Measurements from ENCODE around the gene POLR3A. TPM values are rescaled to one million over a fixed set of nuclear protein-coding genes. Genes with fewer than 3 reads are reported as not detected.
"Not testable (repeated sequence)": the region's sequence is repeated elsewhere in the genome, so short reads cannot be mapped to it uniquely, and the experiment has no call there.

Gene POLR3A
- total RNA-seq = 10 to 100 TPM in 3 of 4 donors, 1 to 10 TPM in 1; 8.3 to 13.5 (median 12.0) TPM

DNA sequence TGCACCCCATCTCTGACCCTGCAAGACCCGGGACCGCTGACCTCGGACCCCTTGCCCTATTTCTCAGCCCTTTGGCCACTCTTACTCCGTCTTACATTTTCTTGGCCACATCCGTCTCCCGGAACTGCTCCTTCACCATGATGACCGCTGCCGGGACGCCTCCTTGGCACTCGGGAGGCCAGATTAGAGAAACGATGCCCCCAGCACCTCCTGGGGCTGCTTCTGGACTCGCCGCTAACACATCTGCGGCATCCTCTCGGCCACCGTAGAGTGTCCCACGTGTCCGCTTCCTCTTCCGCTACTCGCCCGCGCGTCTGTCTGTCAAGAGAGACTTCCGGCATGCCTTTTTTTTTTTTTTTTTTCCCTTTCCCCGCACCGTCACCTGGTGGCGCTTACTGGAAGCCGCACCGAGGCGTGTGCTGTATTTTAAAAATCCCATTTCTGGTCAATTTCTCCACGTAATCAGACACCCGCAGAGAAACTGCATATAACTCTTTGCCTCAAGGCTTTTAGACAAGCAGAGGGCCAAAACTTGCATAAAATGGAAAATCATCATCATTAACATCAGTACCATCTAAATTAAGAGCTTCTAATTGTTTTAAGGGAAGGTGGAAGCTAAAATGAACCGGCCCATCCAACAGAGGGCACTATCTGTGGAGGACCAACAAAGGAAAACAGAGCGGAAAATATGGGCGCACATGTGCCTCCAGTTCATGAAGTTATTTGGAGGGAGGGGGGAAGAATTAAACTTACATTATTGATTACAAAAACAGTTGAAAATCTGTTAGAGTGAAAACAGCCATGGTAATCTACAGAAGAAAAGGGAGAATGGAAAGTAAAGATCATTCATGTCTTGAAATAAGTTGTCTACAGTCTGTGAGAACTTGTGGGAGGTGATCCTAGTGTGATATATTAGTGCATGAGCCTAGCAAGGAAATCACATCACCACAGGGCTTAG, at the start of gene POLR3A:
TSS of gene POLR3A (minus strand) at position 247 of the 958 bp plus-strand sequence. CDS start at position 139, 108 bp downstream.
- no peaks in the 10 kb centered on the region for H3K9me3 ChIP-seq
- H3K4me1 ChIP-seq = peaks cover 7 to 43% (median 18%) of the 10 kb centered on the region in 3 donors
- TF ChIP-seq, protein P1, sequence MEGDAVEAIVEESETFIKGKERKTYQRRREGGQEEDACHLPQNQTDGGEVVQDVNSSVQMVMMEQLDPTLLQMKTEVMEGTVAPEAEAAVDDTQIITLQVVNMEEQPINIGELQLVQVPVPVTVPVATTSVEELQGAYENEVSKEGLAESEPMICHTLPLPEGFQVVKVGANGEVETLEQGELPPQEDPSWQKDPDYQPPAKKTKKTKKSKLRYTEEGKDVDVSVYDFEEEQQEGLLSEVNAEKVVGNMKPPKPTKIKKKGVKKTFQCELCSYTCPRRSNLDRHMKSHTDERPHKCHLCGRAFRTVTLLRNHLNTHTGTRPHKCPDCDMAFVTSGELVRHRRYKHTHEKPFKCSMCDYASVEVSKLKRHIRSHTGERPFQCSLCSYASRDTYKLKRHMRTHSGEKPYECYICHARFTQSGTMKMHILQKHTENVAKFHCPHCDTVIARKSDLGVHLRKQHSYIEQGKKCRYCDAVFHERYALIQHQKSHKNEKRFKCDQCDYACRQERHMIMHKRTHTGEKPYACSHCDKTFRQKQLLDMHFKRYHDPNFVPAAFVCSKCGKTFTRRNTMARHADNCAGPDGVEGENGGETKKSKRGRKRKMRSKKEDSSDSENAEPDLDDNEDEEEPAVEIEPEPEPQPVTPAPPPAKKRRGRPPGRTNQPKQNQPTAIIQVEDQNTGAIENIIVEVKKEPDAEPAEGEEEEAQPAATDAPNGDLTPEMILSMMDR (IDR thresholded peaks at IDR 0.05) = peak; percentile 71 to 86 (median 78)
- TF ChIP-seq POLR2A (IDR thresholded peaks at IDR 0.05) = peak in 1 of 4 donors; percentile 24
- H3K36me3 ChIP-seq = peaks cover 0 to 21% (median 9%) of the 10 kb centered on the region in 3 donors
- peak within 1 kb of the TSS; percentile 61 to 99 (median 82) for H3K4me3 ChIP-seq
- intact Hi-C loops (cut with DNase I) = no loop called here
- 0% methylated on average over 28 to 35 of the region's 35 CpGs for WGBS, 2 donors
- H3K27ac ChIP-seq = peak within 1 kb of the TSS; percentile 72 to 91 (median 86)
- H3K27me3 ChIP-seq = no peaks in the 10 kb centered on the region
- peak; percentile 87 for DNase-seq

DNA sequence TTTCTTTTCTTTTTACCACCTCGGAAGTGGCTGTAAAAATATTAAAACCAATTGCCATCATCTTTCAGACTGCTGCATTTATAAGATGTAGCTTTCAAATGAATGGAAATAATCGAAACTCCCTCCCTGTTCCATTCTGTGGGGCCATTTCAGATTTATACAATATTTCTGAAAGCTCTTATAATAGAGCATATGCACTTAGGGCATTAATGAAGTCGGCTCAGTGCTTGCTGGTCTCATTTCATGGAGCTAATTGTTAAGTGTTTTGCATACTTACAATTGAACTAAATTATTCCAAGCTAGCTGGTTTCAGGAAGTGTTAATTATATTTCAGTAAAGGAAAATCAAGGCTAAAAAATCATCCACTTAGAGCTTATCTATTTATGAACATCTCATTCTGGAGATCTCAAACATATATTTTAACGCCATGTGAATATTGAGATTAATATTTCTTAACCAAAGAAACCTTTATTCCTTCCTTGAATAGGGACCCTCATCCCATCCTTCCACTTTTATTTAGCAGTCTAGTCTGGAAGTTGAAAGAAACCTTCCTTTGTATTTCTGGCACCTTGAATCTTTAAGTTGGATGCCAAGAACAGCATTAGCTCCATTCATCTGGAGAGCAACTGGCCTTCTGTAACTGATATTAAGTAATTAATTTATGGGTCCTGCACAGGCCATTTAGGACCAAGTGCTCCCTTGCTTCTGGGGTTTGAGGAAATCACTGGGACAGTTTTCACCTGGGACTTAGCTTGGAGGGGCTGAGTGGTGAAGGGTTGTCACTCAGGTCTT, 49.4 kb upstream of the POLR3A start:
- H3K4me1 ChIP-seq = no peaks in the 10 kb centered on the region
- DNase-seq = no peak
- TF ChIP-seq, protein P1 (IDR thresholded peaks at IDR 0.05) = no peak
- TF ChIP-seq POLR2A (IDR thresholded peaks at IDR 0.05) = no peak
- no peaks in the 10 kb centered on the region for H3K9me3 ChIP-seq
- H3K27me3 ChIP-seq = no peaks in the 10 kb centered on the region
- no peak overlapping the region for H3K4me3 ChIP-seq
- no peaks in the 10 kb centered on the region for H3K36me3 ChIP-seq
- 81 to 85% methylated on average over 4 of the region's 4 CpGs for WGBS, 2 donors
- intact Hi-C loops (cut with DNase I) = no loop called here
- H3K27ac ChIP-seq = no peak overlapping the region

DNA sequence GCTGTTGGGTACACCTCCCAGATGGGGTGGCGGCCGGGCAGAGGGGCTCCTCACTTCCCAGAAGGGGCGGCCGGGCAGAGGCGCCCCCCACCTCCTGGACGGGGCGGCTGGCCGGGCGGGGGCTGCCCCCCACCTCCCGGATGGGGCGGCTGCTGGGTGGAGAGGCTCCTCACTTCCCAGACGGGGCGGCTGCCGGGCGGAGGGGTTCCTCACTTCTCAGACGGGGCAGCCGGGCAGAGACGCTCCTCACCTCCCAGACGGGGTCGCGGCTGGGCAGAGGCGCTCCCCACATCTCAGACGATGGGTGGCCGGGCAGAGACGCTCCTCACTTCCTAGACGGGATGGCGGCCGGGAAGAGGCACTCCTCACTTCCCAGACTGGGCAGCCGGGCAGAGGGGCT, 46.5 kb upstream of the POLR3A start:
- intact Hi-C loops (cut with DNase I); H3K36me3 ChIP-seq; H3K4me1 ChIP-seq; H3K27me3 ChIP-seq; H3K27ac ChIP-seq; H3K9me3 ChIP-seq; H3K4me3 ChIP-seq; DNase-seq: not testable (repeated sequence)
- no CpG with 5 or more reads among the region's 29 CpGs for WGBS, 2 donors

DNA sequence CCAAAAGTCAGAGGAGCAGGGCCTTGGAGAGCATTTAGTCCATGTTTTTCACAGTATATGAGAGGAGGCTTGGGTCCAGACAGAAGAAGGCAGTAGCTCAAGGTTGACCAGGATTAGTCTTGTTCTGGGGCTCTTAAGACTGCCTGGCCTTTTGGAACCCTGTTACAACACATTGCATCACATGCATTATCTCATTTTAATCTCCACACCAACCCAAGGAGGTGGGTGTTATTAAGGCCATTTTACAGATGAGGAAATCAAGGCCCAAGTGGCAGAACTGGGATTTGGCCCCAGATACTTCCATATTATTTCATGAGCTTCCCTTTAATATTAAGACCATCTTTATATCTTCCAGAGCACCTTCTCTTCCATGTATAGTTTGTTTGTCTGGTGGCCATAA, 43.2 kb upstream of the POLR3A start:
- Histone ChIP-seq H3K9me3 (no peaks in the 10 kb centered on the region), H3K4me1 (no peaks in the 10 kb centered on the region), H3K27me3 (peaks cover 0 to 3% (median 0%) of the 10 kb centered on the region in 4 donors), H3K36me3 (no peaks in the 10 kb centered on the region), H3K27ac (no peak overlapping the region), H3K4me3 (no peak overlapping the region)
- TF ChIP-seq, protein P1 (IDR thresholded peaks at IDR 0.05) = no peak
- no peak for TF ChIP-seq POLR2A (IDR thresholded peaks at IDR 0.05)
- no peak for DNase-seq
- intact Hi-C loops (cut with DNase I) = no loop called here

DNA sequence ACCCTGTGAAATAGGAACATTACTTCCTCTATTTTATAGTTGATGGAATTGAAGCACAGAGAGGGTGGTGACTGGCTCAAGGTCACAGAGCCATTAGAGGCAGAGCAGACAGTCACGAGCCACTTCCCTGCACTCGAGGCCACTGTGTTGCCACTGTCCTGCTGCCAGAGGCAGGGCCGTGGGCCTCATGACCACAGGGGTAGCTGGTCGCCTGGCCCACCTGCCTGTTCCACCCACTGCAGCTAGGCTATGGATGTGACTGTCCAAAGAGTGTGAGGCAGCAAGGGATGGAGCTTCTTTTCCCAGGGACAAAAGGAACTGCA, 42.5 kb upstream of the POLR3A start:
- H3K27me3 ChIP-seq = peaks cover 0 to 3% (median 0%) of the 10 kb centered on the region in 4 donors
- intact Hi-C loops (cut with DNase I) = no loop called here
- no peaks in the 10 kb centered on the region for H3K9me3 ChIP-seq
- no peak overlapping the region for H3K27ac ChIP-seq
- H3K36me3 ChIP-seq = no peaks in the 10 kb centered on the region
- no peak overlapping the region for H3K4me3 ChIP-seq
- 93% methylated on average over 2 of the region's 4 CpGs; no CpG with 5 or more reads in 1 of the 2 donors for WGBS, 2 donors
- TF ChIP-seq POLR2A (IDR thresholded peaks at IDR 0.05) = no peak
- TF ChIP-seq, protein P1 (IDR thresholded peaks at IDR 0.05) = no peak
- no peaks in the 10 kb centered on the region for H3K4me1 ChIP-seq
- DNase-seq = no peak

Measured in esophagus squamous epithelium (tissue), 5 donors.